Measurements from ENCODE around the gene NPHP1.

DNA sequence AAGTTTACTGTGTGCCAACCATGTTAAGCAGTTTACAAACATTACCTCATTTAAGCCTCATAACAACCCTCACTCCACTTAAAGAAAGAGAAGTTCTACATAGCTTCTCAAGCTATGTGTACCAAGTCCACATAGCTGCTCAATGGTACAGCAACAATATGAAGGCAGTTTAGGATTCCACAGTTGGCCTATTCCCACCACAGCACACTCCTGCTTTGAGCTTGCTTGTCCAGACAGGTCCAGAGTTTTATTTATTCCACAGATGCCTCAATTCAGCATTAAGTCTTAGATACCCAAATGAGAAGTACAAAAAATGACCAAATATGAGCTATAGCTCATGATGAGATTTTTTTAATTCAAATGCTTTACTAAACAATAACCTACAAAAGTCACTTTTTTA lies 24.8 kb downstream of the NPHP1 start:
- TF ChIP-seq GLIS3 (CRISPR knock-in tag; IDR thresholded peaks at IDR 0.05), result no peak
- no peak for TF ChIP-seq OSR1 (CRISPR knock-in tag; IDR thresholded peaks at IDR 0.05)
- no peak for TF ChIP-seq ZC3H10 (CRISPR knock-in tag; IDR thresholded peaks at IDR 0.05)
- TF ChIP-seq CREB5 (CRISPR knock-in tag; IDR thresholded peaks at IDR 0.05; ENCODE audit: low read depth), result no peak
- TF ChIP-seq CSDC2 (CRISPR knock-in tag; IDR thresholded peaks at IDR 0.05), result no peak
- TF ChIP-seq ARNTL (CRISPR knock-in tag; IDR thresholded peaks at IDR 0.05; ENCODE audit: borderline replicate concordance, low read depth), result no peak
- TF ChIP-seq TOX (CRISPR knock-in tag; IDR thresholded peaks at IDR 0.05; ENCODE audit: borderline replicate concordance), result no peak
- TF ChIP-seq ISL1 (CRISPR knock-in tag; IDR thresholded peaks at IDR 0.05), result no peak
- TF ChIP-seq, protein P1, sequence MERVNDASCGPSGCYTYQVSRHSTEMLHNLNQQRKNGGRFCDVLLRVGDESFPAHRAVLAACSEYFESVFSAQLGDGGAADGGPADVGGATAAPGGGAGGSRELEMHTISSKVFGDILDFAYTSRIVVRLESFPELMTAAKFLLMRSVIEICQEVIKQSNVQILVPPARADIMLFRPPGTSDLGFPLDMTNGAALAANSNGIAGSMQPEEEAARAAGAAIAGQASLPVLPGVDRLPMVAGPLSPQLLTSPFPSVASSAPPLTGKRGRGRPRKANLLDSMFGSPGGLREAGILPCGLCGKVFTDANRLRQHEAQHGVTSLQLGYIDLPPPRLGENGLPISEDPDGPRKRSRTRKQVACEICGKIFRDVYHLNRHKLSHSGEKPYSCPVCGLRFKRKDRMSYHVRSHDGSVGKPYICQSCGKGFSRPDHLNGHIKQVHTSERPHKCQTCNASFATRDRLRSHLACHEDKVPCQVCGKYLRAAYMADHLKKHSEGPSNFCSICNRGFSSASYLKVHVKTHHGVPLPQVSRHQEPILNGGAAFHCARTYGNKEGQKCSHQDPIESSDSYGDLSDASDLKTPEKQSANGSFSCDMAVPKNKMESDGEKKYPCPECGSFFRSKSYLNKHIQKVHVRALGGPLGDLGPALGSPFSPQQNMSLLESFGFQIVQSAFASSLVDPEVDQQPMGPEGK (CRISPR knock-in tag; IDR thresholded peaks at IDR 0.05; ENCODE audit: borderline replicate concordance), result no peak
